HG03159 (cell line): ENCODE measurements around the gene SUV39H1.
"Not testable (repeated sequence)": the region's sequence is repeated elsewhere in the genome, so short reads cannot be mapped to it uniquely, and the experiment has no call there.

ENCODE experiments used
- ATAC-seq: cut with Tn5 transposase; IDR thresholded peaks from one replicate; pipeline ENCODE4 v1.9.1; 2021; ENCODE audit warnings: mild to moderate bottlenecking, moderate library complexity; ENCODE audit not compliant: unreplicated experiment

SUV39H1 gene, protein sequence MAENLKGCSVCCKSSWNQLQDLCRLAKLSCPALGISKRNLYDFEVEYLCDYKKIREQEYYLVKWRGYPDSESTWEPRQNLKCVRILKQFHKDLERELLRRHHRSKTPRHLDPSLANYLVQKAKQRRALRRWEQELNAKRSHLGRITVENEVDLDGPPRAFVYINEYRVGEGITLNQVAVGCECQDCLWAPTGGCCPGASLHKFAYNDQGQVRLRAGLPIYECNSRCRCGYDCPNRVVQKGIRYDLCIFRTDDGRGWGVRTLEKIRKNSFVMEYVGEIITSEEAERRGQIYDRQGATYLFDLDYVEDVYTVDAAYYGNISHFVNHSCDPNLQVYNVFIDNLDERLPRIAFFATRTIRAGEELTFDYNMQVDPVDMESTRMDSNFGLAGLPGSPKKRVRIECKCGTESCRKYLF

GRCh38 chrX:48696301-48696908, at the start of gene SUV39H1:
Gene SUV39H1 (plus strand): TSS chrX:48696734. CDS start chrX:48696785, 51 bp downstream.
- ATAC-seq, result peak; percentile 89

DNA sequence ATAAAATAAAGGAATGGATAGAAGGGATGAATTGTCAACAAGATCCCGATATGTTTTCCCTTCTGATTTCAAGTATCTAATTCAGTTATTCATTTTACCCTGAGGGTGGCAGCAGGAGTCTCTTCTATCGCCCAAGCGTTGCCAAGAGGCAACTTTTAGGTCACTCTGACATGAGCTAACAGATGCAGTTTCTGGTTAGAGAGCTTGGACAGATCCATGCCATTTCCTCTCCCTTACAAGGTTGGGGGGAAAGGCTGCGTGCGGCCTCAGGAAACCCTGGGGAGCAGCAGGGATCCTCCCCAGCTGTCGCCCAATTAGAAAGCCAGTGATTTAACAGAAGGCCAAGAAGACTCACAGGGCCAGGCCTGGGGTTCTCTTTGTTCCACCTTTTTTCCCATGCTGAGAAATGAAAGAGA, 48.2 kb upstream of the SUV39H1 start:
- ATAC-seq, result no peak

- ATAC-seq, result no peak
These were observed 47.4 kb upstream of the SUV39H1 start for GRCh38 chrX:48649102-48649501.

GRCh38 chrX:48652055-48652579, 44.4 kb upstream of the SUV39H1 start:
- ATAC-seq, result not testable (repeated sequence)

DNA sequence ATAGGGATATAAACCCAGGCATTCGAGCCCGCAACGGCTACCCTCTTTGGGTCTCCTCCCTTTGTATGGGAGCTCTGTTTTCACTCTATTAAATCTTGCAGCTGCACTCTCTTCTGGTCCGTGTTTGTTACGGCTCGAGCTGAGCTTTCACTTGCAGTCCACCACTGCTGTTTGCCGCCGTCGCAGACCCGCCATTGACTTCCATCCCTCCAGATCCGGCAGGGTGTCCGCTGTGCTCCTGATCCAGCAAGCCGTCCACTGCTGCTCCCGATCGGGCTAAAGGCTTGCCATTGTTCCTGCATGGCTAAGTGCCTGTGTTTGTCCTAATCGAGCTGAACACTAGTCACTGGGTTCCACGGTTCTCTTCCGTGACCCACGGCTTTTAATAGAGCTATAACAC, 41.8 kb upstream of the SUV39H1 start:
- ATAC-seq, result not testable (repeated sequence)

DNA sequence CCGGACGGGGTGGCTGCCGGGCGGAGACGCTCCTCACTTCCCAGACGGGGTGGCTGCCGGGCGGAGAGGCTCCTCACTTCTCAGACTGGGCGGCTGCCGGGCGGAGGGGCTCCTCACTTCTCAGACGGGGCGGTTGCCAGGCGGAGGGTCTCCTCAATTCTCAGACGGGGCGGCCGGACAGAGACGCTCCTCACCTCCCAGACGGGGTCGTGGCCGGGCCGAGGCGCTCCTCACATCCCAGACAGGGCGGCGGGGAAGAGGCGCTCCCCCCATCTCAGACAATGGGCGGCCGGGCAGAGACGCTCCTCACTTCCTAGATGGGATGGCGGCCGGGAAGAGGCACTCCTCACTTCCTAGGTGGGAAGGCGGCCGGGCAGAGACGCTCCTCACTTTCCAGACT, 36.8 kb upstream of the SUV39H1 start:
- not testable (repeated sequence) for ATAC-seq

- no peak for ATAC-seq
These were observed 33.3 kb upstream of the SUV39H1 start for GRCh38 chrX:48663241-48663640.

DNA sequence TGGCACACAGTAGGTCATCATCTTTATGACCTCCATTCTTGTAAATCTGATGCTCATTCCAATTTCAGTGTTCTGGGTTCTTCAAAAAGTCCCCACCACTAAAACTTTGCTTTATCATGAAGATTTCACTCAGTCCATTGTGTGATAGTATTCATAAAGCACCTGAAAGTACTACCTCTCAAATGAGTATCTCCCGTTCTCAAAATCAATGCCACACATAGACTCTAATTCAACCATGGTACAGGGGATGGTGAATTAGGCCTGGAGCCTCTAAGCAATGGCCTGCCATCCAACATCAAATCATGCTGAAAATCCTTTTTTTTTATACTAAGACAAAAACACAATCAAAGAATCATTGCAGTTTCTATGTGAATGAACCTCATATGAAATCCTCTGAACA, 32.4 kb upstream of the SUV39H1 start:
- no peak for ATAC-seq

GRCh38 chrX:48665991-48666390, 30.5 kb upstream of the SUV39H1 start:
- ATAC-seq, result no peak

GRCh38 chrX:48666649-48667048, 29.9 kb upstream of the SUV39H1 start:
- ATAC-seq, result no peak

DNA sequence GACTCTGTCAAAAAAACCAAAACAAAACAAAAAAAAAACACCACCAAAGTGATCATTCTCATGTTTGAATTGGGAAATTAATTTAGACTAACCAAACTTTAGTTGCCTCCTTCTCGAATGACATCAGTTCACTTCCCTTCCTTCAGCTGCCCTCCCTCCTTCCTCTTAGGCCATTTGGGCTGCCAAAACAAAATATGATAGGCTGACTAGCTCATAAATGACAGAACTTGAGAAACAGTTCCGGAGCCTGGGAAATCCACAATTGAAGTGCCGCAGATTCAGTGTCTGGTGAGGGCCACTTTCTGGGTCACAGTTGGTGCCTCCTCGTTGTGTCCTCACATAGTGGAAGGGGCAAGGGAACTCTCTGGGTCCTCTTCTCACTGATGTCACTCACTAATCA, 29.0 kb upstream of the SUV39H1 start:
- ATAC-seq, result no peak

- ATAC-seq, result not testable (repeated sequence)
These were observed 28.3 kb upstream of the SUV39H1 start for GRCh38 chrX:48668187-48668586.

DNA sequence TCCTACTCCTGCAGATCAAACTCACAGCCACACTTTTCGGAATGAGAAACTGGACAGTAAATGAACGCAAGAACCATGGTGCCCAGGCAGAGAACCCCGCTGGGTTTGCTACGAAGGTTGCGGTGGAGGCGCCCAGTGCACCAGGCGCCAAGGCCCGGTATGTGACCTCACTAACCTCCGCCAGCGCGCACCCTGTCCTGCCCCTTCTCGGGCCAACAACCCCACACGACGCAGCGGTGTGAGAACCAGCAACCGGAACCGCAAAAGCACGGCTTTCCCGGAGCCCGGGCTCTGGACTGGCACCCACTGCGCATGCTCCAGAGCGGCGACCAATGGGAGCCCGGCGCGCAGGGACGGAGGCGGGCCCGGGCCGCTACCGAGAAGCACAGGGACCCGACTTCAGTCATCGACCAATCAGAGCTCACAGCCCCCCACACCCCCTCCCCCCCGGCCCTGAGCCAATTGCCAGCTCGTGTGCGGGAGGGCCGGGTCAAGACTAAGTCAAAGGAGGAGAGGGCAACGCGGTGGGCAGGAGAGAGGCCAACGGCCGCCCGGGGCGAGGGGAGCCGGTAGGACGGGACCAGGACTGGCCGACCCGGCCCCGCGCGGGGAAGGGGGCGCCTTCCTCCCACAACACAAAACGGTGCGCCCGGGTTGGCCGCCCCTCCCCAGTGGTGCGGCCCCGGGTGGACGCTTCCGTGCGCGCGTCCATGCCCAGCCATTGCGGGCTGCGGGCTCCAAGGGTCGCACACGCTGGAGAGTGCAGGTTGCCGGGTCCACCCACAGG, 20.2 kb upstream of the SUV39H1 start:
- peak; percentile 83 for ATAC-seq

GRCh38 chrX:48676893-48677270, 19.7 kb upstream of the SUV39H1 start:
- ATAC-seq, result no peak

- ATAC-seq, result no peak
These were observed 19.0 kb upstream of the SUV39H1 start for GRCh38 chrX:48677516-48677915.

- ATAC-seq, result not testable (repeated sequence)
These were observed 16.1 kb upstream of the SUV39H1 start for GRCh38 chrX:48680467-48680866.

DNA sequence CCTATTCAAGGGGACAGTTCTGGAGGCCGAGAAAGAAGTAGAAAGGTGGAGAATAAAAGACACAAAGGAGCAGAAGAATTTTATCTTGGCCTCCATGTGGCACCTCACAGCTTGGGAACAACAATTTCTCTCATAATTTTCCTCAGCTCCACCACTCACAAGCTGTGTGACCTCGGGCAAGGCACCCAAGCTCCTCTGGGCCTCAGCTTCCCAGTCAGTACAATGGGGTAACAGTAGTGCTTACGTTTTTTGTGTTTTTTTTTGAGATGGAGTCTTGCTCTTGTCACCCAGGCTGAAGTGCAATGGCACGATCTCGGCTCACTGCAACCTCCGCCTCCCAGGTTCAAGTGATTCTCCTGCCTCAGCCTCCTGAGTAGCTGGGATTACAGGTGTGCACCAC, 15.6 kb upstream of the SUV39H1 start:
- ATAC-seq, result not testable (repeated sequence)

DNA sequence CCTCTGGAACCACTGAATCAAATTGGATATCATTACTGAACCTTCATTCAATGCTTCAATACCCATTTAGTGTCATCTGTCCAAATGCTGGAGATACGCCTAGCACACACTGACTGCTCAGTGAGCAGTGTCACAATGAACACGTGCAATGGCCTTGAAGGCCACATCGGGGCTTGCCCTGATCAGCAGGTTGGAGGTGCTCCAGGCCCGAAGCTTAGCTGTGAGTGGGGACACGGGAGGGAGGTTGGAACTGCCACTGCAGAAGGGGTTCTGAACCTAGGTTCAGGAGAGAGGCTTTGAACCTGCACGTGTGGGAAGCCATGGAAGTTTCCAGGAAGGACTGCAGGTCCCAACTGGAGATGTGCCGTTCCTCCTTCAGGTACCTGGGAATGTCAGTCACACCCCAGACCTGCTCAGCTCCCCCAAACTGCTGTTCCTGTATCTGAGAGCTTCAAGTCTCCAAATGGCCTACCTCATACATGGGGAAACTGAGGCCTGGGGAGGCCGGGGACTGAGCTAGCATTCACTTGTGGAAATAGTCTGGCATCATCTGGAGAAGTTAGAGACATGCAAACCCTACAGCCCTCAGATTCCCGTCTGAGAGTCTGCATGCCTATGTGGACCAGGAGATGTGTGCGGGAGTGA, 14.9 kb upstream of the SUV39H1 start:
- ATAC-seq, result no peak

GRCh38 chrX:48682795-48683194, 13.7 kb upstream of the SUV39H1 start:
- ATAC-seq, result not testable (repeated sequence)

GRCh38 chrX:48683411-48683982, 13.0 kb upstream of the SUV39H1 start, which contains the start of gene WAS:
Gene WAS (plus strand): TSS chrX:48683799. CDS start chrX:48683854, 55 bp downstream.
- ATAC-seq, result no peak
